Thyroid gland (tissue), 4 donors: ENCODE results near the gene ZC2HC1B. TPM values are rescaled to one million over a fixed set of nuclear protein-coding genes. Genes with fewer than 3 reads are reported as not detected.
"Not testable (repeated sequence)": the region's sequence is repeated elsewhere in the genome, so short reads cannot be mapped to it uniquely, and the experiment has no call there.

Source experiments
- DNase-seq, 2 donors: peaks; one replicate each; pipeline ENCODE4 v3.0.0-alpha.2; 2019
- H3K27ac ChIP-seq, 3 donors: fragments of 200-600 bp; sonication (generic); 1 replicate in 2 of 3; 2 replicates in 1 of 3; pipeline ENCODE4 v1.5.1; 2016 to 2019; ENCODE audit warnings: mild to moderate bottlenecking in 1 of 3, moderate library complexity in 1 of 3
- H3K27me3 ChIP-seq: fragments of 200-600 bp; sonication (generic); one replicate; pipeline ENCODE4 v1.5.1; 2019
- H3K36me3 ChIP-seq, 2 donors: fragments of 200-600 bp; sonication (generic); one replicate each; pipeline ENCODE4 v1.5.1; 2016 to 2019
- H3K4me1 ChIP-seq, 2 donors: fragments of 200-600 bp; sonication (generic); one replicate each; pipeline ENCODE4 v1.5.1; 2017 to 2019
- H3K4me3 ChIP-seq, 3 donors: fragments of 200-600 bp; sonication (generic); replicated peaks in 1 of 3; 1 replicate in 2 of 3; 2 replicates in 1 of 3; pipeline ENCODE4 v1.5.1; 2016; ENCODE audit warnings: mild to moderate bottlenecking in 1 of 3
- H3K9me3 ChIP-seq: fragments of 200-600 bp; sonication (generic); one replicate; pipeline ENCODE4 v1.5.1; 2017
- POLR2A ChIP-seq, 2 donors: fragments of 450-650 bp; IDR thresholded peaks; one replicate each; pipeline ENCODE4 v1.6.1; 2017; ENCODE audit warnings: antibody characterized with exemption in 2 of 2, mild to moderate bottlenecking in 2 of 2, moderate library complexity in 1 of 2
- WGBS, 2 donors: methylation state at CpG; one replicate each; pipeline ENCODE4 v1.1.5; 2017; 5-methylcytosine and 5-hydroxymethylcytosine counted together
- intact Hi-C: fragments of 100-400 bp; cut with DNase I; formaldehyde crosslinking; loops from one replicate; pipeline ENCODE4 v1.15.1; 2023
- total RNA-seq, 4 donors: library from RNA; depleted of rRNA; stranded (reverse); fragments of >200 nt; gene quantifications; one replicate each; pipeline ENCODE4 v1.2.3, GENCODE V29; 2016
- TF ChIP-seq, protein P1 (sequence below), 6 experiments: fragments of 200-600 bp in 3 of 6; fragments of 450-650 bp in 3 of 6; sonication (generic) in 3 of 6; IDR thresholded peaks; one replicate each; pipeline ENCODE4 v1.5.1; 2016 to 2019; ENCODE audit warnings: antibody characterized with exemption in 6 of 6, mild to moderate bottlenecking in 2 of 6, inconsistent platforms in 1 of 6, moderate library complexity in 1 of 6

Gene ZC2HC1B
- total RNA-seq, 4 donors from 2014 or later: not detected

DNA sequence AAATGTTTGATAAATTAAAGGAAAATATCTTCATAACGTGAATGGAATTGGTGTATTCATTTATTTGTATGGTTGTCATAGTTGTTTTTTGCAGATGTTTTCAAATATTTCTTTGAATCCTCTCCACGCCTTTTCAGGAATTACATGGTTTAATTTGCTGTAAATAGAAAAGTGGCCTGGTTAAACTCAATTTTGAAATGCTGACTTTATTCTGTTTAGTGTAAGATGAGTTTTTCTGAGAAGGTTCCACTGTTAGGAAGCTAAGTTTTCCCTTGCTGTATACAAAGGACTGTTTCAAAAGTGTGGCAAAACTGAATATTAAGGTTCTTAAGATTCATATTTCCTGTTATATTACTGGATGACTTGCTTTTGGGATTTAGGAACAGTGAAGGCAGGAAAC is 503 bp upstream of the ZC2HC1B start:
- Histone ChIP-seq H3K27ac (no peak overlapping the region), H3K27me3 (no peaks in the 10 kb centered on the region), H3K36me3 (peaks cover 36 to 45% of the 10 kb centered on the region in 2 donors), H3K4me3 (no peak overlapping the region), H3K9me3 (no peaks in the 10 kb centered on the region), H3K4me1 (no peaks in the 10 kb centered on the region)
- TF ChIP-seq, protein P1, sequence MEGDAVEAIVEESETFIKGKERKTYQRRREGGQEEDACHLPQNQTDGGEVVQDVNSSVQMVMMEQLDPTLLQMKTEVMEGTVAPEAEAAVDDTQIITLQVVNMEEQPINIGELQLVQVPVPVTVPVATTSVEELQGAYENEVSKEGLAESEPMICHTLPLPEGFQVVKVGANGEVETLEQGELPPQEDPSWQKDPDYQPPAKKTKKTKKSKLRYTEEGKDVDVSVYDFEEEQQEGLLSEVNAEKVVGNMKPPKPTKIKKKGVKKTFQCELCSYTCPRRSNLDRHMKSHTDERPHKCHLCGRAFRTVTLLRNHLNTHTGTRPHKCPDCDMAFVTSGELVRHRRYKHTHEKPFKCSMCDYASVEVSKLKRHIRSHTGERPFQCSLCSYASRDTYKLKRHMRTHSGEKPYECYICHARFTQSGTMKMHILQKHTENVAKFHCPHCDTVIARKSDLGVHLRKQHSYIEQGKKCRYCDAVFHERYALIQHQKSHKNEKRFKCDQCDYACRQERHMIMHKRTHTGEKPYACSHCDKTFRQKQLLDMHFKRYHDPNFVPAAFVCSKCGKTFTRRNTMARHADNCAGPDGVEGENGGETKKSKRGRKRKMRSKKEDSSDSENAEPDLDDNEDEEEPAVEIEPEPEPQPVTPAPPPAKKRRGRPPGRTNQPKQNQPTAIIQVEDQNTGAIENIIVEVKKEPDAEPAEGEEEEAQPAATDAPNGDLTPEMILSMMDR (IDR thresholded peaks at IDR 0.05): no peak
- TF ChIP-seq POLR2A (IDR thresholded peaks at IDR 0.05): no peak
- 90 to 94% methylated on average over 2 of the region's 2 CpGs for WGBS, 2 donors
- intact Hi-C loops: no loop called here
- no peak for DNase-seq

DNA sequence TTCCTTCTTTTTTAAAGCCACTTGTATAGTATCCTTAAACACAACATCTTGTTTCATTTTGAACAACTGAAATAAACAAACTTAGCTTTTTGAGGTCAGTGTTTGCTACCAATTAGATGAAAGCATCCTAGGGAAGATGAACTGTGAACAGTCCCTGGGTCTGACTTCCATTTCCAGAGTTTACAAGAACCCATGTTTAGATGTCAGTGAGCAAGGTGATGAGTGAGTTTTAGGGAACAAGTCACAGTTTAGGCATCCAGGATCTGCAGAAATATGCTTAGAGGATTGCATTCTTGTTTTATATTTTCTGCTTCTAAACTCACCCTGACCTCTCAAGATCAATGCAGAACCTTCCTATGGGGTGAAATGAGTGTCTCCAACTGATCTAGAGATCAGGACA is 3.0 kb downstream of the ZC2HC1B start:
- Histone ChIP-seq H3K4me3 (no peak overlapping the region), H3K9me3 (no peaks in the 10 kb centered on the region), H3K27ac (no peak overlapping the region), H3K4me1 (no peaks in the 10 kb centered on the region), H3K36me3 (peaks cover 14% of the 10 kb centered on the region in 2 donors), H3K27me3 (no peaks in the 10 kb centered on the region)
- DNase-seq: no peak
- TF ChIP-seq, protein P1 (IDR thresholded peaks at IDR 0.05): no peak
- no peak for TF ChIP-seq POLR2A (IDR thresholded peaks at IDR 0.05)
- intact Hi-C loops: no loop called here

DNA sequence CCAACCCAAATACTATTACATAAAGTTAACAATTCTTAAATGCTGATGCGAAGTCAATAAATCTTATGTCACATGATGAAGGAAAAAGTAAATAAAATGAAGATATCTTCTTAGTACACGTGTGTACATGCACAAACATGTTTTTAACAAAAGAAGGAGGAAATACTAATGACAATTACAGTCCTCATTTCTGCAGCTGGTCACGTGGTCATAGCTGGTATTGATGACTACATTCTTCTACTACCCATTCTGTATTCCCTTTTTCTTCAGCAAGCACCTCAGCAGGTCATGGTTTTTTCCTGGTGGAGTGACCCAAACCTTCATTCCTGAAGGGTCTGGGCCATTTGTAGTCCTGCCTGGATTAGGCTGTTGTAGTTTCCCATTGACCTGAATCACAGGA is 4.5 kb downstream of the ZC2HC1B start:
- H3K4me3 ChIP-seq, H3K27me3 ChIP-seq, DNase-seq, H3K4me1 ChIP-seq, H3K27ac ChIP-seq, intact Hi-C loops, H3K9me3 ChIP-seq, H3K36me3 ChIP-seq: not testable (repeated sequence)
- 95% methylated on average over 3 of the region's 3 CpGs for WGBS, 2 donors

DNA sequence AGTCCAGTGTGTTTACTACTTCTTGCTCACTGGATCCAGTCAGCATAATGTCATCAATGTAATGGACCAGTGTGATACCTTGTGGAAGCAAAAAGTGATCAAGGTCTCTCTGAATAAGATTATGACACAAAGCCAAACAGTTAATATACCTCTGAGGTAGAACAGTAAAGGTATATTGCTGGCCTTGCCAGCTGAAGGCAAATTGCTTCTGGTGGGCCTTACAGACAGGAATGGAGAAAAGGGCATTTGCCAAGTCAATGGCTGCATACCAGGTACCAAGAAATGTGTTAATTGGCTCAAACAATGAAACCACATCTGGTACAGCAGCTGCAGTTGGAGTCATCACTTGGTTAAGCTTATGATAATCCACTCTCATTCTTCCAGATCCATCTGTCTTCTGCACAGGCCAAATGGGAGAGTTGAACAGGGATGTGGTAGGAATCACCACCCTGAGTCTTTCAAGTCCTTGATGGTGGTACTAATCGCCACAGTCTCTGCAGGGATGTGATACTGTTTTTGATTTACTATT is 7.0 kb downstream of the ZC2HC1B start:
- H3K4me1 ChIP-seq, H3K36me3 ChIP-seq, H3K9me3 ChIP-seq, H3K27ac ChIP-seq, H3K4me3 ChIP-seq, intact Hi-C loops, H3K27me3 ChIP-seq, DNase-seq: not testable (repeated sequence)
- 87 to 94% methylated on average over 1 of the region's 1 CpG for WGBS, 2 donors

DNA sequence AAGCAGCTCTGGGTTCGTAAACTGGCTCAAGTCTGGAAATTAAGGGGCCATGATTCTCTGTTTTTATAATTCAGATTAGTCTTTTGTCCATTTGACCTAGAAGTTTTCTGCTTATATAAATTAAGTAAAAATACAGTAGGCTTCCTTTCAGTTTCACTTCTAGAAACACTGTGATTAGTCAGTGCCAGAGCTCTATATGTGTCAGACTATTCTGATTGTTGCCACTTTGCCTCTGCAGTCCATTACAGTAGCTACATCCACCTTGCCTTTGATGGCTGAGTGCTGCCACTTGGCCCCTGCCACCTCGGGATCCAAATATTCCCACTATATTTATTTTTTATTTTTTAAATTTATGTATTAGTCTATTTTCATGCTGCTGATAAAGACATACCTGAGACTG is 7.9 kb downstream of the ZC2HC1B start:
- WGBS, 2 donors: 84 to 86% methylated on average over 2 of the region's 2 CpGs
- intact Hi-C loops: no loop called here
- Histone ChIP-seq H3K9me3 (no peaks in the 10 kb centered on the region), H3K36me3 (no peaks in the 10 kb centered on the region), H3K4me3 (no peak overlapping the region), H3K27ac (no peak overlapping the region), H3K27me3 (no peaks in the 10 kb centered on the region), H3K4me1 (no peaks in the 10 kb centered on the region)
- no peak for TF ChIP-seq POLR2A (IDR thresholded peaks at IDR 0.05)
- TF ChIP-seq, protein P1 (IDR thresholded peaks at IDR 0.05): no peak
- DNase-seq: no peak

DNA sequence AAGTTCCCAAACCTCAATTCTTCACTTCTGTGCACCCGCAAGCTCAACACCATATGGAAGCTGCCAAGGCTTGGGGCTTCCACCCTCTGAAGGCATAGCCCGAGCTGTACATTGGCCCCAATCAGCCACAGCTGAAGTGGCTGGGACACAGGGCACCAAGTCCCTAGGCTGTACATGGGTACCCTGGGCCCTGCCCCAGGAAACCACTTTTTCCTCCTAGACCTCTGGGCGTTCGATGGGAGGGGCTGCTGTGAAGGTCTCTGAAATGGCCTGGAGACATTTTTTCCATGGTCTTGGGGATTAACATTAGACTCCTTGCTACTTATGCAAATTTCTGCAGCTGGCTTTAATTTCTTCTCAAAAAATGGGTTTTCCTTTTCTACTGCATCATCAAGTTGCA is 9.3 kb downstream of the ZC2HC1B start:
- H3K36me3 ChIP-seq, H3K27me3 ChIP-seq, H3K27ac ChIP-seq, intact Hi-C loops, DNase-seq, H3K4me1 ChIP-seq, H3K4me3 ChIP-seq, H3K9me3 ChIP-seq: not testable (repeated sequence)
- 97 to 98% methylated on average over 4 of the region's 4 CpGs for WGBS, 2 donors

DNA sequence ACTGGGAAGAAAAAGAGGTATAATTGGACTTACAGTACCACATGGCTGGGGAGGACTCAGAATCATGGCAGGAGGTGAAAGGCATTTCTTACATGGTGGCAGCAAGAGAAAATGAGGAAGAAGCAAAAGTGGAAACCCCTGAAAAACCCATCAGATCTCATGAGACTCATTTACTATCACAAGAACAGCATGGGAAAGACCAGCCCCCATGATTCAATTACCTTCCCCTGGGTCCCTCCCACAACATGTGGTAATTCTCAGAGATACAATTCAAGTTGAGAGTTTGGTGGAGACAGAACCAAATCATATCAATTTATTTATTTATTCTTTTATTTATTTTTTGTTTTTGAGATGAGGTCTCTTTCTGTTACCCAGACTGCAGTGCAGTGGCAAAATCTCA is 10.2 kb downstream of the ZC2HC1B start:
- H3K27me3 ChIP-seq, H3K4me3 ChIP-seq, H3K27ac ChIP-seq, H3K9me3 ChIP-seq, H3K4me1 ChIP-seq, H3K36me3 ChIP-seq, intact Hi-C loops, DNase-seq: not testable (repeated sequence)
